PC-3 (cell line): ENCODE data around the gene METTL24. TPM values are rescaled to one million over a fixed set of nuclear protein-coding genes. Genes with fewer than 3 reads are reported as not detected.

Experiments used
- ATAC-seq: fragments of 200-7000 bp; cut with Tn5 transposase; 2 replicates; pipeline ENCODE4 v1.9.1; 2020; ENCODE audit warnings: mild to moderate bottlenecking, moderate library complexity
- BruUV-seq: library from RNA; stranded (reverse); fragments of 400-500 nt; replicated peaks from 2 replicates; lab custom pipeline; 2021; lab: Mats Ljungman, UMichigan
- CTCF ChIA-PET: fragments of 300-600 bp; sonication (Branson Sonifier 250); formaldehyde crosslinking; loops from one replicate; lab custom pipeline; 2022; ENCODE audit warnings: antibody characterized with exemption; lab: Charles Lee
- POLR2A ChIA-PET: fragments of 300-600 bp; sonication (Branson Sonifier 250); formaldehyde crosslinking; loops from one replicate; lab custom pipeline; 2022; ENCODE audit warnings: antibody characterized with exemption; ENCODE audit not compliant: unreplicated experiment; lab: Charles Lee
- DNase-seq: peaks from one replicate; pipeline ENCODE4 v3.0.0-alpha.2; 2015
- H2AFZ ChIP-seq: fragments of 300-600 bp; sonication (generic); 2 replicates; pipeline ENCODE4 v1.6.0; 2016; ENCODE audit warnings: antibody characterized with exemption, low read length
- H3F3A ChIP-seq: fragments of 300-600 bp; sonication (generic); one replicate; pipeline ENCODE4 v1.6.0; 2017; ENCODE audit warnings: antibody characterized with exemption, low read length, control low read depth, mild to moderate bottlenecking; ENCODE audit not compliant: unreplicated experiment
- H3K27ac ChIP-seq: fragments of 300-600 bp; sonication (generic); 2 replicates; pipeline ENCODE4 v1.5.1; 2016; ENCODE audit warnings: mild to moderate bottlenecking, low read length
- H3K27me3 ChIP-seq: fragments of 300-600 bp; sonication (generic); 2 replicates; pipeline ENCODE4 v1.6.1; 2016; ENCODE audit warnings: low read length, mixed read lengths
- H3K36me3 ChIP-seq: fragments of 300-600 bp; sonication (generic); 2 replicates; pipeline ENCODE4 v1.6.1; 2016; ENCODE audit warnings: low read depth, mixed run types, low read length, mixed read lengths
- H3K4me1 ChIP-seq: fragments of 300-600 bp; sonication (generic); 2 replicates; pipeline ENCODE4 v1.5.1; 2016; ENCODE audit warnings: low read length; ENCODE audit not compliant: insufficient read depth
- H3K4me2 ChIP-seq: fragments of 300-600 bp; sonication (generic); 2 replicates; pipeline ENCODE4 v1.6.0; 2016; ENCODE audit warnings: low read length
- H3K4me3 ChIP-seq: fragments of 300-600 bp; sonication (generic); 2 replicates; pipeline ENCODE4 v1.5.1; 2016; ENCODE audit warnings: mild to moderate bottlenecking, low read length, mixed read lengths
- H3K79me2 ChIP-seq: fragments of 300-600 bp; sonication (generic); 2 replicates; pipeline ENCODE4 v1.6.1; 2017; ENCODE audit warnings: low read length, mixed read lengths
- H3K9ac ChIP-seq: fragments of 300-600 bp; sonication (generic); 2 replicates; pipeline ENCODE4 v1.6.0; 2016; ENCODE audit warnings: mild to moderate bottlenecking, low read length
- H3K9me2 ChIP-seq: fragments of 300-600 bp; sonication (generic); replicated peaks from 2 replicates; pipeline ENCODE4 v1.6.1; 2016; ENCODE audit warnings: mixed run types, low read length, mixed read lengths
- H3K9me3 ChIP-seq: fragments of 300-600 bp; sonication (generic); 2 replicates; pipeline ENCODE4 v1.6.1; 2016; ENCODE audit warnings: low read length, mixed read lengths
- H4K20me1 ChIP-seq: fragments of 300-600 bp; sonication (generic); 2 replicates; pipeline ENCODE4 v1.6.1; 2016; ENCODE audit warnings: low read length, mixed read lengths
- EZH2 ChIP-seq: fragments of 300-600 bp; sonication (generic); IDR thresholded peaks from one replicate; pipeline ENCODE4 v1.6.1; 2017; ENCODE audit warnings: antibody characterized with exemption, mild to moderate bottlenecking, low read length; ENCODE audit not compliant: unreplicated experiment
- EZH2phosphoT487 ChIP-seq: fragments of 300-600 bp; sonication (generic); IDR thresholded peaks from 2 replicates; pipeline ENCODE4 v1.6.1; 2018; ENCODE audit warnings: mild to moderate bottlenecking, antibody characterized with exemption, low read length, borderline replicate concordance
- intact Hi-C: fragments of 100-400 bp; cut with micrococcal nuclease; formaldehyde crosslinking; loops from 2 replicates; pipeline ENCODE4 v1.9.0; 2023
- total RNA-seq: library from RNA; depleted of rRNA; stranded (reverse); fragments of >200 nt; gene quantifications from 2 replicates; pipeline ENCODE4 v1.2.3, GENCODE V29; 2014
- TF ChIP-seq, protein P1 (sequence below): fragments of 300-600 bp; sonication (generic); conservative IDR thresholded peaks from 2 replicates; pipeline ENCODE4 v1.5.1; 2017; ENCODE audit warnings: antibody characterized with exemption, low read depth, mild to moderate bottlenecking, low read length

Gene METTL24
- total RNA-seq, 1 experiment from 2014 or later = not detected

DNA sequence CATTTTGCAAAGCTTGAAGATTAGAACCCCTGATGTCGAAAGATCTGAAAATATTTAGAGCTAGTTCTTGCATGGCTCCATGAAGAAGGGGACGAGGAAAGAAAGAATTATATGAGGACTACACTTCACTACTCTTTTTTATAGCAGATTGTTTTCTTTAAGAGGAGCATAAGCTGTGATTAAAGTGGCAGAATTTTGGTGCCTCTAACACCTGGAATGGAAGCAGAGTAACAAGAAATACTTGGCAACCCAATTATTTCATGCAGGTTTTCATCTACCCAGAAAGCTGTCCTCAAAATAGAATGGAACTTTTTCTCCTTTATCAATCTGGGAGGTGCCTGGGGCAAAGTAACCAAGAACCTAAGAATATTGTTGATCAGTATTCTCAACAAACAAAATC lies 4.0 kb downstream of the METTL24 start:
- no peaks in the 10 kb centered on the region for H3F3A ChIP-seq
- TF ChIP-seq, protein P1, sequence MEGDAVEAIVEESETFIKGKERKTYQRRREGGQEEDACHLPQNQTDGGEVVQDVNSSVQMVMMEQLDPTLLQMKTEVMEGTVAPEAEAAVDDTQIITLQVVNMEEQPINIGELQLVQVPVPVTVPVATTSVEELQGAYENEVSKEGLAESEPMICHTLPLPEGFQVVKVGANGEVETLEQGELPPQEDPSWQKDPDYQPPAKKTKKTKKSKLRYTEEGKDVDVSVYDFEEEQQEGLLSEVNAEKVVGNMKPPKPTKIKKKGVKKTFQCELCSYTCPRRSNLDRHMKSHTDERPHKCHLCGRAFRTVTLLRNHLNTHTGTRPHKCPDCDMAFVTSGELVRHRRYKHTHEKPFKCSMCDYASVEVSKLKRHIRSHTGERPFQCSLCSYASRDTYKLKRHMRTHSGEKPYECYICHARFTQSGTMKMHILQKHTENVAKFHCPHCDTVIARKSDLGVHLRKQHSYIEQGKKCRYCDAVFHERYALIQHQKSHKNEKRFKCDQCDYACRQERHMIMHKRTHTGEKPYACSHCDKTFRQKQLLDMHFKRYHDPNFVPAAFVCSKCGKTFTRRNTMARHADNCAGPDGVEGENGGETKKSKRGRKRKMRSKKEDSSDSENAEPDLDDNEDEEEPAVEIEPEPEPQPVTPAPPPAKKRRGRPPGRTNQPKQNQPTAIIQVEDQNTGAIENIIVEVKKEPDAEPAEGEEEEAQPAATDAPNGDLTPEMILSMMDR = no peak
- TF ChIP-seq EZH2phosphoT487 = no peak
- TF ChIP-seq EZH2 = no peak
- H3K9me2 ChIP-seq = no peaks in the 10 kb centered on the region
- no peaks in the 10 kb centered on the region for H3K9me3 ChIP-seq
- no peaks in the 10 kb centered on the region for H3K4me1 ChIP-seq
- H3K9ac ChIP-seq = no peak overlapping the region
- DNase-seq = no peak
- H2AFZ ChIP-seq = no peak overlapping the region
- no peaks in the 10 kb centered on the region for H3K79me2 ChIP-seq
- H3K27ac ChIP-seq = no peak overlapping the region
- no peaks in the 10 kb centered on the region for H4K20me1 ChIP-seq
- no peaks in the 10 kb centered on the region for H3K36me3 ChIP-seq
- intact Hi-C loops = no loop called here
- BruUV-seq = no TSS peak
- no peak for ATAC-seq
- H3K4me3 ChIP-seq = no peak overlapping the region
- ChIA-PET CTCF (no interaction called here), POLR2A (no interaction called here)
- peaks cover 9% of the 10 kb centered on the region for H3K27me3 ChIP-seq
- no peak overlapping the region for H3K4me2 ChIP-seq

DNA sequence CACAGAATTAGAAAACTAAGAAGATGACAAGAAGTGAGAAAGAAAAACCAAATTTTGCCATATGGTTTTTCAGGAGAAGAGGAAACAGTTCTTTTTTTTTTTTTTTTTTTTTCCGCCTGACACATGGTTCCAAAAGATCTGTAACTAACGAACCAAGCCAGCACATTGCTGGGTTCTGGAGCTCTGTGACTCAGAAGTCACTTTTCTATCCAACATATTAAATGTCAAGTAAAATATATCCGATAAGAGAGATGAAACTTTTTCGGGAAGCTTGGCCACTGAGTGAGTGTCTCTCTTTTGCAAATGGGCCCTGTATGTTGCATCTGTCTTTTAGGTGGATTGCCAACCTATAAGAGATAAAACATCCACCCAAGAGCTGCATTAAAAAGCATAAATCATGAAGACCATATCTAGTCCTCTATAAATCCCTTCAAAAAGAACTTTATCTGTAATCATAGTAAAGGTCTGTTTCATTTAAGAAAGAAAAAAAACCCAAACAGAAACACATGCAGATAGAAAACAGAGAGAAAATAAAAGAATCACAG lies 4.6 kb downstream of the METTL24 start:
- Histone ChIP-seq H3K4me1 (no peaks in the 10 kb centered on the region), H3K27ac (no peak overlapping the region), H3K9ac (no peak overlapping the region), H3K4me3 (no peak overlapping the region), H3K79me2 (no peaks in the 10 kb centered on the region), H4K20me1 (no peaks in the 10 kb centered on the region), H2AFZ (no peak overlapping the region), H3K4me2 (no peak overlapping the region), H3K9me3 (no peaks in the 10 kb centered on the region), H3F3A (no peaks in the 10 kb centered on the region), H3K36me3 (no peaks in the 10 kb centered on the region), H3K9me2 (no peaks in the 10 kb centered on the region), H3K27me3 (0 out of 2 replicates have a peak, but pooled peaks cover 4% of the 10 kb centered on the region)
- ChIA-PET POLR2A (no interaction called here), CTCF (no interaction called here)
- BruUV-seq = no TSS peak
- ATAC-seq (no peak), DNase-seq (no peak)
- intact Hi-C loops = no loop called here
- TF ChIP-seq EZH2 (no peak), EZH2phosphoT487 (no peak)
- TF ChIP-seq, protein P1 = no peak

DNA sequence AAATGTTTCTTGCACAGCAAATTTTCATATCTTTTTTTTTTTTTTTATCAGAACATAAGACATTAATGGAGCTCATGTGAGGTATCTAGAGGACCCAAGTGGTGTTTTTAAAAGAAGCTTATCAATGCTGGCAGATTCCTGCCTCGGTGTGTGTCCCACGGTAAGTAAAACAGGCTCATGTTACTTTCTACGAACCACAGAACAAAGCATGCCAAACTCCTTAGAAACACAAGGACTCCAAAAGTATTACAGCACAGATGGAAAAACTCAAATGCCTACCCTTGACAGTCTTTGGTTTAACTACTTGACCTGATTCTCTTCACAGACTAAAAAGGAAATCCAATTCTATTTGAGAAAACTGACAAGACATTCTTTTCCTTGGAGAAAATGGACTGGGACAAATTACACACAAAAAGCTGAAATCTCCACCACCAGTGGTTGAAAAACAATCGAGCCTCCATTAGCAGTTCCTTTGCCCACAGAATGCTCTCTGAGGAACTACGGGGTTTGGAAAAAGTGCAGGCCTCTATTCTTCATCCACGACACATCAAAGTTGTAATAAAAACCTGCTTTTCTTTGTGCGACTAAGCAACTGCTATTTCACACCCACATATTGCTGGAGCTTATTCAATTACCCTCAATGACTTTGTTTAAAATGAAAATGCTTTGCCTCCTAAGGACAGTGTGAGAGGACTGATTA lies 5.4 kb downstream of the METTL24 start:
- Histone ChIP-seq H3K79me2 (no peaks in the 10 kb centered on the region), H4K20me1 (no peaks in the 10 kb centered on the region), H3K9me3 (no peaks in the 10 kb centered on the region), H3K9ac (no peak overlapping the region), H3F3A (no peaks in the 10 kb centered on the region), H3K4me1 (no peaks in the 10 kb centered on the region), H3K4me2 (no peak overlapping the region), H3K4me3 (no peak overlapping the region), H2AFZ (no peak overlapping the region), H3K27me3 (0 out of 2 replicates have a peak, but pooled peaks cover 4% of the 10 kb centered on the region), H3K27ac (no peak overlapping the region), H3K9me2 (no peaks in the 10 kb centered on the region), H3K36me3 (no peaks in the 10 kb centered on the region)
- TF ChIP-seq EZH2phosphoT487 = no peak
- TF ChIP-seq, protein P1 = no peak
- TF ChIP-seq EZH2 = no peak
- ATAC-seq = no peak
- intact Hi-C loops = no loop called here
- ChIA-PET CTCF (no interaction called here), POLR2A (no interaction called here)
- DNase-seq = no peak
- no TSS peak for BruUV-seq
